Measurements from ENCODE around the gene SKAP1.

DNA sequence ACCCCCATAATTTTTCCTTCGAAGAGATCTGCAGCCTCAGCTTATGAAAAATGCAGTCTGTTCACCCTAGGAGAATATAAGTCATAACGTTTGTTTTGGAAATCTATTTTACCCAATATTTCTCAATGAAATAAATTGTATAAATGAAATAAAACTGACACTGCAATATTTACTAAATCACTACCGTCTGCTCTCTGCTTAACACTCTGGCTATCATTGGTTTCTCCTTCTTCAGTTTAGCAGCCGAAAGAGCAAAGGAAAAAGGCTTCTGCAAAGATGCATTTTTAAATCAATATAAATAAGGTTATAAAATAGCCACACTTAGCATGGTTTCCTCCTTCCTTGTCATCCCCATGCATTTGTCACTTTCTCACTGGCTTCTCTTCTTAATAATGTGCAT lies 174.3 kb downstream of the SKAP1 start:
- no peak for TF ChIP-seq POLR2A (IDR thresholded peaks at IDR 0.05; ENCODE audit: low read length)
- no peak for TF ChIP-seq GATA1 (IDR thresholded peaks at IDR 0.05; ENCODE audit: low read depth, low read length)

Data from erythroblast (primary cell).